Stimulated activated CD4-positive, alpha-beta T cell treated with anti-CD3 and anti-CD28 coated beads, Interleukin-15, amount 100 ng/mL, for 1 hour (primary cell): ENCODE results near the gene KCNMB1.

Experiments used
- DNase-seq, 2 donors: peaks; one replicate each; pipeline ENCODE4 v3.0.0-alpha.2; 2020; ENCODE audit warnings: low read depth in 1 of 2, low spot score in 1 of 2

The KCNMB1 gene

GRCh38 chr5:170388818-170389549 is at the start of gene KCNMB1:
KCNMB1 (minus strand) TSS chr5:170389367; CDS start chr5:170385447, 3,920 bp downstream.
- no peak for DNase-seq

- DNase-seq = no peak
These were observed 49.4 kb upstream of the KCNMB1 start for GRCh38 chr5:170438581-170438980.

- no peak for DNase-seq
These were observed 48.6 kb upstream of the KCNMB1 start for GRCh38 chr5:170437621-170438375.

- DNase-seq = no peak
These were observed 47.2 kb upstream of the KCNMB1 start for GRCh38 chr5:170436335-170436734.

GRCh38 chr5:170434966-170435605 is 45.9 kb upstream of the KCNMB1 start:
- peak; percentile 18 to 52 for DNase-seq

- DNase-seq = no peak
These were observed 43.5 kb upstream of the KCNMB1 start for GRCh38 chr5:170432669-170433068.

GRCh38 chr5:170431571-170431970 is 42.4 kb upstream of the KCNMB1 start:
- no peak for DNase-seq

- no peak for DNase-seq
These were observed 41.8 kb upstream of the KCNMB1 start for GRCh38 chr5:170430866-170431437.

- no peak for DNase-seq
These were observed 41.1 kb upstream of the KCNMB1 start for GRCh38 chr5:170430256-170430655.

- DNase-seq = no peak
These were observed 39.8 kb upstream of the KCNMB1 start for GRCh38 chr5:170429014-170429413.

GRCh38 chr5:170427672-170428236 is 38.6 kb upstream of the KCNMB1 start:
- DNase-seq = no peak

- DNase-seq = no peak
These were observed 37.6 kb upstream of the KCNMB1 start for GRCh38 chr5:170426786-170427185.

- DNase-seq = no peak
These were observed 37.1 kb upstream of the KCNMB1 start for GRCh38 chr5:170426149-170426767.

GRCh38 chr5:170425731-170426130 is 36.6 kb upstream of the KCNMB1 start:
- no peak for DNase-seq

GRCh38 chr5:170424629-170425028 is 35.5 kb upstream of the KCNMB1 start:
- DNase-seq = no peak

GRCh38 chr5:170423692-170424091 is 34.5 kb upstream of the KCNMB1 start:
- no peak for DNase-seq

GRCh38 chr5:170421826-170422225 is 32.7 kb upstream of the KCNMB1 start:
- no peak for DNase-seq

- DNase-seq = no peak
These were observed 31.7 kb upstream of the KCNMB1 start for GRCh38 chr5:170420806-170421412.

- no peak for DNase-seq
These were observed 30.5 kb upstream of the KCNMB1 start for GRCh38 chr5:170419643-170420042.

GRCh38 chr5:170418736-170419135 is 29.6 kb upstream of the KCNMB1 start:
- DNase-seq = no peak
